Epidermal melanocyte (primary cell): ENCODE results near the gene ZNF532.
"Not testable (repeated sequence)": the region's sequence is repeated elsewhere in the genome, so short reads cannot be mapped to it uniquely, and the experiment has no call there.

Experiments
- DNase-seq: peaks from one replicate; pipeline ENCODE4 v3.0.0; 2011; ENCODE audit warnings: low spot score; ENCODE audit not compliant: insufficient read length

Gene ZNF532

DNA sequence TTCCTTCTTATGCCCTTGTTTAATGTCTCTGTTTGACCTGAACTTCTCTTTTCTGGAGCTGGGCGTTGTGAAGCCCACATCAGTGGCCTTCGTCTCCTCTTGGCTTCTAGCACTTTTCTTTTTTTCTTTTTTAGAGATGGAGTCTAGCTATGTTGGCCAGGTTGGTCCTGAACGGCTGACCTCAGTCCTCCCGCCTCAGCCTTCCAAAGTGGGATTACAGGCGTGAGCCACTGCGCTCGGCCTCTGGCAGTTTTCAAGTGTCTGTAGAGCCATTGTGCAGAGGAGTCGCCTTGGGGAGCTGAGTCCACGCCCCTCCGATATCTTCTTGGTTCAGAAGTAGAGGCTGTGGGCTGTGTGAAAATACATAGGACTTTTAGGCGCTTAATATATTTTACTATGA is 36.5 kb downstream of the ZNF532 start:
- DNase-seq, result no peak

DNA sequence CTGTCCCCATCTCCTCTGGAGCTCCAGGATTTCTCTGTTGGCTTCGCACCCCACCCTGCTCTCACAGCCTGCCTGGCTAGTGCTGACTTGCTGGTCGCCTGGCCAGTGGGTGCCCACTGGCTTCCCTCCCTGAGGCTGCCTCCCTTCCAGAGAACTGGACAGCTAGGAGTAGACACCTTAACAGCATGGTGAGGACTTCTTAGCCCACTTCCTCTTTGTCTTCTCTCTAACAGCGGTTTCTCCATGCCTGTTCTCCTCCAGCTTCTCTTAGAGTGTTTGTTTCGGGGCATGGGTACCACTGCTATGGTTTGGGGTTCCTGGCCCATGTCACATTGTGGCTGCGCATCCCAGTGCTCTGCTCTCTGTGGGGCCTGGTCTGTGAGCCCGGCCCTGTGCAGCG is 37.1 kb downstream of the ZNF532 start:
- DNase-seq, result no peak

DNA sequence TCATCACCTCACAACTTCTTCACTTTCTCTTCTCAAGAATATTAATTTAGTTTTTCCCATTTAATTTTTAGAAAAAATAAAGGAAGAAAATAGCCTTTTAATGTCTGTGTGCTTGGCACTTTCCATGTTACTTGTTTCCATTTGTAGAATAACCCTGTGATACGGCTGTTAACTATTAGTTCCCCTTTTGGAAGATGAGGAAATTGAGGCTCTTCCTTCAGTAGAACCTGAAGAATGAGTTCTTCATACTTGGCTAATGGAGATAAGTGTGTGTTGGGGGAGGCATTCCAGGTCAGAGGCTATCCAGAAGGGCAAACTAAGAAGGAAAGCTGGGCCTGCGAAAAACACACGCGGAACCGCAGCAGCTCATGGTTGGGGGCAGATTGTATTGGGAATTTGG is 38.3 kb downstream of the ZNF532 start:
- DNase-seq, result no peak

DNA sequence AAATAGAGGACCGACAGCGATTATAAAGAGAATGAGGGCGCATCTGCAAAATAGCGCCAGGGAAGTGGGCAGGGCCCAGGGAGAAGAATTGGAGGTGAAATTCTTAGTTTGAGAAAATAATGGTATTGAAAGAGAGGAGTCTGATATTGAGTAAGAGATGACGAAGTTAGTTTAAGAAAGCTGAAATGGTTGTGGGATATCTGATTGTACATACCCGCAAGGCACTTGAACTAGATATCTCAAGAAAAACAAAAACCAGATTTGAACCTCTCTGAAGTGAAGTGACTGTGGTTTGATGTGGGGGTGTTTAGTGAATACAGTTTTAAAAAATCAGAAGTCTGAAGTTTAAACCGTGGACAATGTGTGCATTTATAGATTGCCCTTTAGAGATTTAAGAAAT is 38.9 kb downstream of the ZNF532 start:
- no peak for DNase-seq

DNA sequence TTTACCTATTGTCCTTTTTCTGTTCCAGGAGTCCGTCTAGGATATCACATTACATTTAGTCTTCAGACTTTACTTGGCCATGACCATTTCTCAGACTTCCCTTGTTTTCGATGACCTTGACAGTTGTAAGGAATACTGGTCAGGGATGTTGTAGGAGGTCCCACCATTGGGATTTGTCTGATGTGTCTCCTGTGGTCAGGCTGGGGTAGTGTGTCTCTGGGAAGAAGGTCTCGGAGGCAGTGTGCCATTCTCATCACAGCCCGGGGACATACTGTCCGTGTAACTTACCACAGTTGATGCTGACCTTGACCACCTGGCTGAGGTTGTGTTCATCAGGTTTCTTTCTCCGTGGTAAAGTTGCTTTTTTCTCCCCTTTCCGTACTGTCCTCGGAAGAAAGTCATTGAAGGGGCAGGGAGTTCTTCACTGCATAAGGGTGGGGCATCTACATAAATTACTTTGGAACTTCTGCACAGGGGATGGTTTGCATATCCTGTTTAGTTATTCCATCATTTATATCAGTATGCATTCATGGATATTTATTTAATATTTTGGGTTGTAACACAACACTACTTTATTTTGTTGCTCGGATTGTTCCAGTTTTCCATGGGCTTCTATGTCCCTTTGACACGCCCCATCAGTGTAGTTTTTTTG is 41.2 kb downstream of the ZNF532 start:
- DNase-seq, result no peak

DNA sequence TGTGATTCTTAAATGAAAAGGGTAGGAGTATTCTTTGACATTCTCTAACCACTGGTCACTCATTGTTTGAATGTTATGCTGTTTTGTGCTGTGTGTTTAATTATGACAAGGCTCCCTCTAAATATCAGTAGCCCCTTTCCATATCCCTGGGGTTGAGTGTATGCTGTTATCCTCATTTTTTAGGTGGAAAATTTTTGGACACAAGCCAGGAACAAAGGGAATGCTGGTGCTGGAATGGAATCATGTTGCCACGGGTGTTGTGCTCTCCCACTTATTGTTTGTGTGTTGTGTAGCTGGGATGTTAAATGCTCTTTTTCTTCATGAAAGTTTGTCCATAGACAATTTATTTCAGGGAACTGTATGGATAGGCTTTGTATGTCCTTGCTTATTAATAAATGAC is 43.3 kb downstream of the ZNF532 start:
- no peak for DNase-seq

DNA sequence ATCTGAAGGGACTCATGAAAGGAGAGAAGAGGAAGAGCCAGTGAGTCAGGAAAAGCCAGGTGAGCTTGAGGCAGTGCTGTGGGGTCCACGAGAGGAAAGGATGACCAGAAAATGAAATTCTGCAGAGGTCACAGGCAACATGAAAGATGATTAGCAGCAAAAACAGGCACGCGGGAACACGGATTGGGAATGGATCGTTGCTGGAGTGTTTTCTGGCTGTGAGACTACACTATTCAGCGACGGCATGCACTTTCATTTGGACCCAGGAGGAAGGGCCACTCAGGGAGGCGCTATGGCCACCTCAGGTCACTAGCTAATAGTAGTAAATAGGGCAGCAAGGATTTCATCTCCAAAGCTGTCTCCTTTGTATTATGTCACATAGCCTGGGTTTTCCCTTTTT is 44.8 kb downstream of the ZNF532 start:
- DNase-seq, result no peak

DNA sequence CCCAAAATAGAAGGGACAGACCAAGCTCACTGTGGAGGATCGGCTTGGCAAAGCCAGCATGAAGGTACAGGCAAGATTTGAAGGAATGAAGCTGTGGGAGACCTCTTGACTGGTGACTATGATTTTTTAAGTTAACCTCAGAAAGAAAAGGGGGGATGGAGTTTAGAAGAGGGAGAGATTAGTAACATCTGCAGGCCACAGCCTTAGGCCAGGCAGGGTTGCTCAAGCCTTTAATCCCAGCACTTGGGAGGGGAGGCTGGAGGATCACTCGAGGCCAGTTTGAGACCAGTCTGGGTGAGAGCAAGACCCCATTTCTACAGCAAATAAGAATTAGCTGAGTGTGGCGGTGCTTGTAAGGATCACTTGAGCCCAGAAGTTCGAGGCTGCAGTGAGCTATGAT is 46.6 kb downstream of the ZNF532 start:
- DNase-seq, result no peak

DNA sequence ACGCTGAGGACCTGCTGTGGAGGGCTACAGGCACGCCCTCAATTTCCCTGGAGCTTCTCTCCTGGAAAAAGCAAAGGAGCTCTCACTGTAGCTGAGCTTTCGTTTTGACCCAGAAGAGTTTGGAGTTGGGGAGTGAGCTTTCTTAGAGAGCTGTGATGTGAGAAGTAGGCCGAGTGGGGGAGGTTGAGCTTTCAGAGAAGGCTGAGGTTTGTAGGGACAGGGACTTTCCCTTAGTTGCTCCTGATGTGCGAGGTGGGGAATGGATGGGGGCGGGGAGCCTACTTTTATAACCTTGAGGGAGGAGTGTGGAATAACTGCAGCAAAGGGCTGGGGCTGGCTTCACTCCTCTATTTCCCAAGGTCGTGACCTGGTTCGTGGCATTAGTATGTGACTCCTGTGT is 47.1 kb downstream of the ZNF532 start:
- DNase-seq, result no peak

DNA sequence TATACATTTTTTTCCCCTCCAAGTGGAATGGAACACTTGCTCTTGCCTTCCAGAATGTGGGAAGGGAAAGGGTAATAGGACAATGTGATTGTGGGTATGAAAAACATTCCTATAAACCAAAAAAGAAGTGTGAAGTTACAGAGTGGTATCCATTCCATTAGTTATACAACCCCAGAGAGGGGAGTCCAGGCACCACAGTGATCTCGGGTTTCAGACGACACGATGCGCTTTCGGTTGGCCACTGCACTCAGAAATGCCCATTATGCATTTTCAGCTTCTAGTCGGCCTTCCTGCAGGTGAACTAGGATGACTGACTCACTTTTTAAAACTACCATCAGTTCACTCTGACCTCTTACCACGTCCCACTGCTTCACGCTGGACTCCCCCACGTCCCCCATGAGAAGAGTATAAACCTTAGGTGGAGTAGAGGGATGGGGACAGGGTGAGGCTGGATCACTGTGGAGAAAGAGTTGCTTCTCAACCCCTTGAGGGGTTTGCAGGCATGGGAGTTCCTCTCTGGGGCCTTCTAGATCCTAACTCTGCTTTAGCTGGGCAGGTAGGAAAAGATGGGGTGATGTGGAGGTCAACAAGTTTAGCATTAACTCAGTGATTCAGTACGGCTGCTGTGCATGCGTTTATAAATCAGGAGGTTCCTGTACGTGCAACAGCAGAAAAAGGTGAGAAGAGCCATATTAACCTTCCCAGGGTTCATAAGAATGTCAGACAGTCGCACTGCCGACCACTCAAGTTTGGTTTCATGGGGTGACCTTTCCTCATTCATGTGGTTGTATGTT is 50.5 kb downstream of the ZNF532 start:
- no peak for DNase-seq

DNA sequence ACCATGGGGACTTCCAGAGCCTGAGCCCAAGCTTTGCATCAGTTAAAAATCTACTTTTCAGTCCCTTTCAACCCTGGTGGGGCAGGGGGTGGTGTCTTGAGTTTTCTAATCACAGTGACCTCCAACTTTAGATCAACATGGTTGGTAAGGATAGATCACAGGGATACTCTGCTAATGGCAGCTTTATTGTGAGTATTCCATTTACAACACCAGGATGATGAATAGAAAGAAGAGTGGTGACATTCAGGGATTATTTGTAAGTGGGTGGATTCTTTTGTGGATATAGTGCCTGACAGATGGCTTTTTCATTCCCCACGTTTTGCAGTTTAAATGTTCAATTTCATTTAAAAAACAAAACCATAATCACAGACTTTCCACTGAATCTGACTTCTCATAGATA is 51.3 kb downstream of the ZNF532 start:
- DNase-seq, result no peak

DNA sequence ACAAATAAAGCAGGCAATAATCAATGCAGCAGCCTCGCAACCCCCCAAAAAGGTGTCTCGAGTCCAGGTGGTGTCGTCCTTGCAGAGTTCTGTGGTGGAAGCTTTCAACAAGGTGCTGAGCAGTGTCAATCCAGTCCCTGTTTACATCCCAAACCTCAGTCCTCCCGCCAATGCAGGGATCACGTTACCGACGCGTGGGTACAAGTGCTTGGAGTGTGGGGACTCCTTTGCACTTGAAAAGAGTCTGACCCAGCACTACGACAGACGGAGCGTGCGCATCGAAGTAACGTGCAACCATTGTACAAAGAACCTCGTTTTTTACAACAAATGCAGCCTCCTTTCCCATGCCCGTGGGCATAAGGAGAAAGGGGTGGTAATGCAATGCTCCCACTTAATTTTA is 55.3 kb downstream of the ZNF532 start:
- not testable (repeated sequence) for DNase-seq

DNA sequence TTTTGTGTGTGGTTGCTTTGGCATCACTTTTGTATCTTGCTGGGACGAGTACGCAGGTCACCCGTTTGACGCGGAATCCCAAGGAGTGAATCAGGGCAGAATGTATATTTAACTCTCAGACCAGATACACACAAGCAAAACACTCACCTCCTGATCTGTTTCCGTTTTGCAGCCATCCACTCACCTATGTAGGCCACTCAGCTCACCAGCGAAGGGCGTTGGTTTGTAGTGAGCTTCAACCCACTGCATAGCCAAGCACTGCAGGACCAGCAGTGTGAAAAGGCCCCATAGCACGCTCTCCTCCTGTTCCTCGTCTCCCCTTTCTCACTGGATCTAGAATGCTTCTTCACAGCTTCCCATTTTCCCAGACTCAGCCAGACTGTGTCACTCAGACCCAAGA is 58.3 kb downstream of the ZNF532 start:
- no peak for DNase-seq

DNA sequence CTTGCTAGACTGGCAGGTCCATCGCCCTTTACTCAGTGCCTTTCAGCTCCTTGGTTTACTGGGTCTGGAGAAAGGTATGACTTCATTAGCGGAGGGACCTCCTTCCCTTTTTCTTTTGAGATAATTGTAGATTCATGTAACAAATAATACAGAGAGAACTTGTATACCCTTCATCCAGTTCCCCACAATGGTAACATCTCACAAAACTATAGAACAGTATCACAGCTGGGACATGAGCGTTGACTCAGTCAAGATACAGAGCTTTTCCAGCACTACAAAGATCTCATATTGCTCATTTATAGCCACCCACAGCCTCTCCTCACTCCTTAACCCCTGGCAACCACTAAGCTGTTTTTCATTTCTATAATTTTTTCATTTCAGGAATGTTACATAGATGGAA is 59.8 kb downstream of the ZNF532 start:
- no peak for DNase-seq

DNA sequence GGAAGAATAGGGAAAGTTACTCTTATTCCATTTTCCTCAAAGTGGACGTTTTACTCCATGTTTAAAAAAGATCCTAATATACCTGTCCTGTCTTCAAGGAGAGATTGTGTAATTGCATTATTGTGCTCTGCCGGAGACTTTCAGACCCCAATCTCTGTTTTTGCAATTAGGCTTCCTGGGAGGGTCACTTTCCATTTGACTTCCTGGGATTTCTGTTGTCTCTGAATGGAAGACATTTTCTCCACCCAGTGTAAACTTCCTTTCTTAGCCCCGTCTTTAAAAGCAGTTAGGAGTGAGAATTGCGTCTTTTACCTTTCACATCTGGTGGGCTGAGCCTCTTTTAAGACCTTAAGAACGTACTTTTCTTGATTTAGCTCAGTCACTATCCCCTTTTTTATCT is 63.0 kb downstream of the ZNF532 start:
- no peak for DNase-seq

DNA sequence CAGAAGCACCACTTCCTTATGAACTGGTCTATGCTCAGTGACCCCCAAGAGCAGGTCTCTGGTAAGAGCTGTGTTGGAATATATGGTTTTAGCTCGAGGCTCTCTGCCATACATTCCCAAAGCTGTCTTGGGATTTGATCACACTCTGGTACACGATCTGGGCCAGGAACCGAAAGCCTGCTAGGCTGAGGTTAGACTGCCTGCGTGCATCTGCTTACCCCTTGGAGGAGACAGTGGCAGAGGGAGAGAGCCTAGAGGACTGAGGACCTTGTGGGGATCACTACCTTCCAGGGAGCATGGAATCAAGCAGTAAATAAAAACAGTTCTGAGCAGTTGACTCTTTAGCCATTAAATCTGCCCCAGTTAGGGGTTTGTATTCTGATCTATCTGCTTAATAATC is 63.7 kb downstream of the ZNF532 start:
- DNase-seq, result no peak

DNA sequence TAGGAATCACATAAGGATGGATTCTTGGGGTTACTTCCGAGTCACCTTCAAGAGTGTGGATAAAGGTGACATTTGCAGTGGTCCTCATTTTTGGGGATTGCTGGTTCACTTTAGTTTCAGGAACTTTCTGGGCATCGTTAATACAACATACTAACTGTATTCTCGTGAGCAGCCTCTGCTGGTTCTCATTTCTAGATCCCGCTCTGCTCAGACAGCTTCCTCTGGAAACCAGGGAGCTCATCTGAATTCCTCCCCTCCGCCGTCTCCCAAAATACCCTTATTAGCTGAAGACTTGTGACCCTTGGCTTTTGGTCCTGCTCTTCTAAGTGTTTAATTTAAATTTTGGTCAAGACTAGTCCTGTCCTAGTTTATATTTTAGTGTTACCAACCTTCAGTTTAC is 64.5 kb downstream of the ZNF532 start:
- no peak for DNase-seq

DNA sequence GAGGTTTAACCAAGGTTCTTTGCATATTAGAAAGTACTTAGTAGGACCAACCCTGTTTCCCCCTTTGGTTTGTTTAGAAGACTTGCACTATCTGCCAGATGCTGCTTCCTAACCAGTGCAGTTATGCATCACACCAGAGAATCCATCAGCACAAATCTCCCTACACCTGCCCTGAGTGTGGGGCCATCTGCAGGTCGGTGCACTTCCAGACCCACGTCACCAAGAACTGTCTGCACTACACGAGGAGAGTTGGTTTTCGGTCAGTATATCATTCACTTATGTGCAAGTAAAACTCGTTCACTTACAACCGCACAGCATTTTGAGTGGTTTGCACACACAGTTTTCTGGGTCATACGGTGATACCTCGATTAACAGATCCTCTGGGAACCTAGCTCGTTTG is 69.7 kb downstream of the ZNF532 start:
- DNase-seq, result no peak

DNA sequence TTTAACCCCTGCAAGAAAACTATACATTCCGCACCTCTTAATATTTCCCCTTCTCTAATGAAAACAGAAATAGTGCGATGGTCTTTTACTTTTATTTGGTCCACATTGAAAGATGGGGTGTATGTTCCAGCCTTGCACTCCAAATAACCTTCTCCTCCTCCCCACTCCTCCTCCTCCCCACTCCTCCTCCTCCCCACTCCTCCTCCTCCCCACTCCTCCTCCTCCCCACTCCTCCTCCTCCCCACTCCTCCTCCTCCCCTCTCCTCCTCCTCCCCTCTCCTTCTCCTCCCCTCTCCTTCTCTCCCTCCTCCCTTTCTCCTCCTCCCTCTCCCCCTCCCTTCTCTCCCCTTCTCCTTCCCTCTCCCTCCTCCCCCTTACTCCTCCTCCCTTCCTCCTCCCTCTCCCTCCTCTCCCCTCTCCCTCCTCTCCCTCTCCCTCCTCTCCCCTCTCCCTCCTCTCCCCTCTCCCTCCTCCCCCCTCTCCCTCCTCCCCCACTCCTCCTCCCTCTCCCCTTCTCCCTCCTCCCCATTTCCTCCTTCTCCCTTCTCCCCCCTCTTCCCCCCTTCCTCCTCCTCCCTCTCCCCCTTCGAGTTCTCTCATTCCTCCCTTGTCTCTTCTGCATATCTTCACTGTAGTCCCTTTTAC is 70.4 kb downstream of the ZNF532 start:
- no peak for DNase-seq

DNA sequence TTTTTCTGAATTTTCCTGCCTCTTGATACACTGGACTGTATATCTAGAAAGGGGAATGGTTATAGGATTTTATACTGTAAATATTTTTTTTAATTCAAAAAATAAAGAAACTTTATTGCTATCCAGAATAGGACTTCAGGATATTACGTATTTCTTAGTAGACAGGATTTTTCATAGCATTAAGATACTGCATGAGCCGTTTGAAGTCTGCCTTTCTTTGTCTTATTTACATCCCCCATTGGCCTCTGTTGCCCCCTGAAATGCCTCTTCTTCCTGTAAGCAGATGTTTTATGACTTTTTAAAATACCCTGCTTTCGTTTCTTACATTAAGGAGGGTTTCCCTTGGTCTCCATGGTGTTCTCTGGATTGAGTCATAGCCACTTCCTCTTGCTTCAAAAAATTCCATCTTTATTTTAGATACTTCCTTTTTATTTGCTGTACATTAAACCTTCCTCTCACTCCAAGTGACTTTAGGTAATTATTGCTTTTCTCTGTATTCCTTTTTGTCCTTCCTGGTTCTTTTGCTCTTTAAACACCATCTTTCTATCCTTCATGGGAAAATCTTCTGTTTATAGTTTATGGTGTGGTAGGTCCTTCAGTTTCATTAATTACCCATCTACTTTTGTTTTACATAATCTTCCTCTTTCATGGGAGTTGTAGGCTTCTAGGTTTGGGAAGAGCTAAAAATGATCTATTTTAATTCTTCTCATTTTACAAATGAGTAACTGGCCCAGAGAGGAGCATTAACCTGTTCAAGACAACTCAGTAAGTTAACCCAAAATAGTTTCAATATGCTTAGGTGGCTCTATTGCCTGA is 72.6 kb downstream of the ZNF532 start:
- DNase-seq, result no peak

DNA sequence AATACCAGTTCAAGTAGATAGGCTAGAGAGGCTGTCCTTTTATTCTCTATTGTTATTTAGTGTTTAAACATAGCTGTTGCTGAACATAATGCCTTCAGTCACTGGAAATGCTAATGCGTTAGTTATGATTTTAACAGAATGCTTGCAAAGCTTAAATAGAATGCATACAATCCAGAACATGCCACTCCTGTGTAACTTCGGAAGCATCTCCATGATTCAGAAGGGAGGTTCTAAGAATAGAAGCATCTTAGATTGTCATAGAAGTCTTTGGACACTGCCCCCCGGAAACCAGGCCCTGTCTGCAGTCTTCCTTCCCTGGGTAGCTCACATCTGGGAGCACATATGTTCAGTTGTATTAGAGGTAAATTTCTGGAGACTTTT is 73.2 kb downstream of the ZNF532 start:
- DNase-seq, result no peak
